Measurements from ENCODE around the gene CAMK1D. TPM values are rescaled to one million over a fixed set of nuclear protein-coding genes. Genes with fewer than 3 reads are reported as not detected.

CAMK1D gene
- polyA plus RNA-seq, 2 of the 4 experiments (the other 2 are of a cell fraction): 6.6 to 12.5 TPM

DNA sequence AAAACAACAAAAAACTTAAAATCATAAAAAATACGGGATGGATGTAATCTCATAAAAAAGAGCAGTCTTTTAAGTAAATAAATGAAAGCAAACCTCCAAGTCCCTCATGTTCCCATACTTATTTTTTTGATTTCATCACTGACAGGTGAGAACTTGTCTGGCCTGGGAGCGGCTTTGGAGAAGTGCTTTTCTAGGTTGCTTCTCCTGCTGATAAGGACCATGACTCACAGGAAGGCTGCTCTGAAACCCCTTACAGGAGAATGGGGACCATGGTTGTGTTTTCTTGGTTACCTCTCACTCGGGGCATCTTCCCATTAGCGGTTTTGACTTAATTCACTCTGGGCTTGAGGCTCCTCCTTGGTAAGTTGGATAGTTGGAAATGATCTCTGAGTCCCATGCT, 237.4 kb downstream of the CAMK1D start:
- TF ChIP-seq ZC3H11A (IDR thresholded peaks at IDR 0.05) (no peak), JUNB (IDR thresholded peaks at IDR 0.05) (no peak)
- ATAC-seq (no peak), DNase-seq (ENCODE audit: low read depth in 1 of 2, low spot score in 1 of 2) (no peak), FAIRE-seq (no peak)
- Histone ChIP-seq H3K4me3 (no peak overlapping the region), H3K4me2 (no peak overlapping the region), H3K4me1 (peaks cover 4% of the 10 kb centered on the region; the same call in 1 of the 3 replicates), H3K9me3 (no peaks in the 10 kb centered on the region), H3K27ac (no peak overlapping the region)
- CTCF ChIA-PET: no interaction called here
- POLR2A ChIA-PET: no interaction called here
- WGBS (ENCODE audit: missing lambda C conversion rate): 81% methylated on average over 4 of the region's 4 CpGs

DNA sequence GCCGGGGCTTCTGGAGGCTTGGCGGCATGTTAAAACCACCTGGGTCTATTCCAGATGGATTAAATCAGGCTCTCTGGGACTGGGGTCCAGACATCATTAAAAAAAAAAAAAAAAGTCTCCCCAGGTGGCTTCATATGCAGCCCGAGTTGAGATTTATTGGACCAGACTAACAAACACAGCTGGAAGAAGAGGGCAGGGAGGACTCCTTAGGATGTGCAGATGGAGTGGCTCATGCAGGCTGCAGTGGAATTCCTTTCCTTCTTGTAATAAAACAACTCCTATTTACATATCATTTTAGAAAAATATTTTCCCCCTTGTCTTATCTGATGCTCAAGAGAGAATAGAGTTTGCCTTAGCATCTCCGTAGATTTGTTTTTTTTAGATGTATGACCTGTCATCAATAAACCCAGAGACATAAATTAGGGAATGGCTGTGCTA, 238.1 kb downstream of the CAMK1D start:
- FAIRE-seq (no peak), ATAC-seq (no peak), DNase-seq (ENCODE audit: low read depth in 1 of 2, low spot score in 1 of 2) (no peak)
- no peak overlapping the region for H3K27ac ChIP-seq
- WGBS (ENCODE audit: missing lambda C conversion rate): 73% methylated on average over 4 of the region's 4 CpGs
- ChIA-PET POLR2A (no interaction called here), CTCF (interaction anchor here (0.6 kb wide), 1 partner anchor 13 kb away, joined by 3 read pairs; no protein-coding TSS in a partner anchor)
- no peak overlapping the region for H3K4me2 ChIP-seq
- peaks cover 7% of the 10 kb centered on the region for H3K4me1 ChIP-seq
- TF ChIP-seq BHLHE40 (IDR thresholded peaks at IDR 0.05; ENCODE audit: low read depth, low read length) (no peak), CHD4 (IDR thresholded peaks at IDR 0.05; ENCODE audit: borderline replicate concordance) (no peak), FOXS1 (CRISPR knock-in tag; IDR thresholded peaks at IDR 0.05) (no peak), MAZ (IDR thresholded peaks at IDR 0.05; ENCODE audit: borderline replicate concordance, low read depth, low read length) (no peak), HOXB13 (CRISPR knock-in tag; IDR thresholded peaks at IDR 0.05; ENCODE audit: low read depth) (no peak), NPAS2 (CRISPR knock-in tag; IDR thresholded peaks at IDR 0.05; ENCODE audit: borderline replicate concordance) (no peak), RCOR1 (IDR thresholded peaks at IDR 0.05; ENCODE audit: low read depth, low read length) (no peak), CBX8 (IDR thresholded peaks at IDR 0.05) (no peak), HDAC2 (IDR thresholded peaks at IDR 0.05) (no peak), NR3C1 (IDR thresholded peaks at IDR 0.05) (no peak), SMC3 (IDR thresholded peaks at IDR 0.05) (no peak)
- TF ChIP-seq, protein P1, sequence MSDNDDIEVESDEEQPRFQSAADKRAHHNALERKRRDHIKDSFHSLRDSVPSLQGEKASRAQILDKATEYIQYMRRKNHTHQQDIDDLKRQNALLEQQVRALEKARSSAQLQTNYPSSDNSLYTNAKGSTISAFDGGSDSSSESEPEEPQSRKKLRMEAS (IDR thresholded peaks at IDR 0.05): no peak
- TF ChIP-seq, protein P2, sequence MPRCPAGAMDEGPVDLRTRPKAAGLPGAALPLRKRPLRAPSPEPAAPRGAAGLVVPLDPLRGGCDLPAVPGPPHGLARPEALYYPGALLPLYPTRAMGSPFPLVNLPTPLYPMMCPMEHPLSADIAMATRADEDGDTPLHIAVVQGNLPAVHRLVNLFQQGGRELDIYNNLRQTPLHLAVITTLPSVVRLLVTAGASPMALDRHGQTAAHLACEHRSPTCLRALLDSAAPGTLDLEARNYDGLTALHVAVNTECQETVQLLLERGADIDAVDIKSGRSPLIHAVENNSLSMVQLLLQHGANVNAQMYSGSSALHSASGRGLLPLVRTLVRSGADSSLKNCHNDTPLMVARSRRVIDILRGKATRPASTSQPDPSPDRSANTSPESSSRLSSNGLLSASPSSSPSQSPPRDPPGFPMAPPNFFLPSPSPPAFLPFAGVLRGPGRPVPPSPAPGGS (IDR thresholded peaks at IDR 0.05): no peak
- TF ChIP-seq, protein P3, sequence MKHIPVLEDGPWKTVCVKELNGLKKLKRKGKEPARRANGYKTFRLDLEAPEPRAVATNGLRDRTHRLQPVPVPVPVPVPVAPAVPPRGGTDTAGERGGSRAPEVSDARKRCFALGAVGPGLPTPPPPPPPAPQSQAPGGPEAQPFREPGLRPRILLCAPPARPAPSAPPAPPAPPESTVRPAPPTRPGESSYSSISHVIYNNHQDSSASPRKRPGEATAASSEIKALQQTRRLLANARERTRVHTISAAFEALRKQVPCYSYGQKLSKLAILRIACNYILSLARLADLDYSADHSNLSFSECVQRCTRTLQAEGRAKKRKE (CRISPR knock-in tag; IDR thresholded peaks at IDR 0.05; ENCODE audit: low read depth): no peak
- TF ChIP-seq, protein P4, sequence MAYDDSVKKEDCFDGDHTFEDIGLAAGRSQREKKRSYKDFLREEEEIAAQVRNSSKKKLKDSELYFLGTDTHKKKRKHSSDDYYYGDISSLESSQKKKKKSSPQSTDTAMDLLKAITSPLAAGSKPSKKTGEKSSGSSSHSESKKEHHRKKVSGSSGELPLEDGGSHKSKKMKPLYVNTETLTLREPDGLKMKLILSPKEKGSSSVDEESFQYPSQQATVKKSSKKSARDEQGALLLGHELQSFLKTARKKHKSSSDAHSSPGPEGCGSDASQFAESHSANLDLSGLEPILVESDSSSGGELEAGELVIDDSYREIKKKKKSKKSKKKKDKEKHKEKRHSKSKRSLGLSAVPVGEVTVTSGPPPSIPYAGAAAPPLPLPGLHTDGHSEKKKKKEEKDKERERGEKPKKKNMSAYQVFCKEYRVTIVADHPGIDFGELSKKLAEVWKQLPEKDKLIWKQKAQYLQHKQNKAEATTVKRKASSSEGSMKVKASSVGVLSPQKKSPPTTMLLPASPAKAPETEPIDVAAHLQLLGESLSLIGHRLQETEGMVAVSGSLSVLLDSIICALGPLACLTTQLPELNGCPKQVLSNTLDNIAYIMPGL (CRISPR knock-in tag; IDR thresholded peaks at IDR 0.05; ENCODE audit: borderline replicate concordance): no peak
- TF ChIP-seq, protein P5, sequence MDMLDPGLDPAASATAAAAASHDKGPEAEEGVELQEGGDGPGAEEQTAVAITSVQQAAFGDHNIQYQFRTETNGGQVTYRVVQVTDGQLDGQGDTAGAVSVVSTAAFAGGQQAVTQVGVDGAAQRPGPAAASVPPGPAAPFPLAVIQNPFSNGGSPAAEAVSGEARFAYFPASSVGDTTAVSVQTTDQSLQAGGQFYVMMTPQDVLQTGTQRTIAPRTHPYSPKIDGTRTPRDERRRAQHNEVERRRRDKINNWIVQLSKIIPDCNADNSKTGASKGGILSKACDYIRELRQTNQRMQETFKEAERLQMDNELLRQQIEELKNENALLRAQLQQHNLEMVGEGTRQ (IDR thresholded peaks at IDR 0.05): no peak
- TF ChIP-seq, protein P6, sequence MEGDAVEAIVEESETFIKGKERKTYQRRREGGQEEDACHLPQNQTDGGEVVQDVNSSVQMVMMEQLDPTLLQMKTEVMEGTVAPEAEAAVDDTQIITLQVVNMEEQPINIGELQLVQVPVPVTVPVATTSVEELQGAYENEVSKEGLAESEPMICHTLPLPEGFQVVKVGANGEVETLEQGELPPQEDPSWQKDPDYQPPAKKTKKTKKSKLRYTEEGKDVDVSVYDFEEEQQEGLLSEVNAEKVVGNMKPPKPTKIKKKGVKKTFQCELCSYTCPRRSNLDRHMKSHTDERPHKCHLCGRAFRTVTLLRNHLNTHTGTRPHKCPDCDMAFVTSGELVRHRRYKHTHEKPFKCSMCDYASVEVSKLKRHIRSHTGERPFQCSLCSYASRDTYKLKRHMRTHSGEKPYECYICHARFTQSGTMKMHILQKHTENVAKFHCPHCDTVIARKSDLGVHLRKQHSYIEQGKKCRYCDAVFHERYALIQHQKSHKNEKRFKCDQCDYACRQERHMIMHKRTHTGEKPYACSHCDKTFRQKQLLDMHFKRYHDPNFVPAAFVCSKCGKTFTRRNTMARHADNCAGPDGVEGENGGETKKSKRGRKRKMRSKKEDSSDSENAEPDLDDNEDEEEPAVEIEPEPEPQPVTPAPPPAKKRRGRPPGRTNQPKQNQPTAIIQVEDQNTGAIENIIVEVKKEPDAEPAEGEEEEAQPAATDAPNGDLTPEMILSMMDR (IDR thresholded peaks at IDR 0.05): no peak
- H3K9me3 ChIP-seq: no peaks in the 10 kb centered on the region
- no peak overlapping the region for H3K4me3 ChIP-seq
